ENCODE results near the gene PCYT1B.

Gene PCYT1B

GRCh38 chrX:24647257-24648058, at the start of gene PCYT1B:
PCYT1B (minus strand) TSS chrX:24647347; CDS start chrX:24647105, 242 bp downstream.
- Mint-ChIP-seq H3K4me3 (peak within 1 kb of the TSS; percentile 94), H3K9me3 (no peaks in the 10 kb centered on the region), H3K27ac (no peak within 1 kb of the TSS), H3K36me3 (ENCODE audit: low read depth) (no peaks in the 10 kb centered on the region), H3K27me3 (ENCODE audit: low read depth, poor library complexity) (peaks cover 7% of the 10 kb centered on the region), H3K4me1 (peaks cover 23% of the 10 kb centered on the region)
- TF ChIP-seq CTCF (IDR thresholded peaks at IDR 0.05), result no peak
- peak; percentile 87 for DNase-seq

- H3K9me3 Mint-ChIP-seq, result no peaks in the 10 kb centered on the region
- no peak overlapping the region for H3K4me3 Mint-ChIP-seq
- peaks cover 45% of the 10 kb centered on the region for H3K4me1 Mint-ChIP-seq
- TF ChIP-seq CTCF (IDR thresholded peaks at IDR 0.05), result no peak
- DNase-seq, result no peak
- no peaks in the 10 kb centered on the region for H3K27me3 Mint-ChIP-seq (ENCODE audit: low read depth, poor library complexity)
- H3K27ac Mint-ChIP-seq, result no peak overlapping the region
- H3K36me3 Mint-ChIP-seq (ENCODE audit: low read depth), result peaks cover 21% of the 10 kb centered on the region
Observed at GRCh38 chrX:24696294-24696693, 49.1 kb upstream of the PCYT1B start.

DNA sequence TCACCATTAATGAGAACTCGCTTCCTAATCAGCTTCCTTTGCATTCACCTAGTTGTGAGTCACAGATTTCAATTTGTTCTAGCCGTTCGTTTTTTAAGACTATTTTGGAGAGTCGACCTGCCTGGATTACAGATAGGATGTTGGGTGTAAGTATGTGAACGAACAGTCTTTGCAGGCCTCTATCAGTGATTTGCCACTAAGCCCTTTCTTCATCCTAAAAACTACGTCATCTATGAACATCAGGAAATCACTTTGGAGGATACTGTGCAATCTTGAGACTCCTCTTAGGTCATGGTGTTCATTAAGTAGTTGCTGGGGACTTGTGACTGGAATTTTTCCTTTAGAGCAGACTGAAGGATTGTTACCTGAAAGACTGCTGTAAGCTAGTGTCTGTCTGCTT, 47.7 kb upstream of the PCYT1B start:
- Mint-ChIP-seq H3K36me3 (ENCODE audit: low read depth) (peaks cover 10% of the 10 kb centered on the region), H3K4me1 (peaks cover 45% of the 10 kb centered on the region)
- TF ChIP-seq CTCF (IDR thresholded peaks at IDR 0.05), result no peak

GRCh38 chrX:24693453-24694202, 46.5 kb upstream of the PCYT1B start, which contains the start of gene POLA1:
POLA1 (plus strand) TSS chrX:24693918; CDS start chrX:24693962, 44 bp downstream.
- H3K9me3 Mint-ChIP-seq, result no peaks in the 10 kb centered on the region
- peak; percentile 97 for DNase-seq
- peak within 1 kb of the TSS; percentile 98 for H3K27ac Mint-ChIP-seq
- no peaks in the 10 kb centered on the region for H3K36me3 Mint-ChIP-seq (ENCODE audit: low read depth)
- peaks cover 45% of the 10 kb centered on the region for H3K4me1 Mint-ChIP-seq
- TF ChIP-seq CTCF (IDR thresholded peaks at IDR 0.05), result no peak
- H3K27me3 Mint-ChIP-seq (ENCODE audit: low read depth, poor library complexity), result no peaks in the 10 kb centered on the region
- peak within 1 kb of the TSS; percentile 95 for H3K4me3 Mint-ChIP-seq

More for the DNA sequence above, 47.7 kb upstream of the PCYT1B start:
- Mint-ChIP-seq H3K27me3 (ENCODE audit: low read depth, poor library complexity) (no peaks in the 10 kb centered on the region), H3K9me3 (no peaks in the 10 kb centered on the region), H3K4me3 (peak overlapping the region; percentile 95), H3K27ac (no peak overlapping the region)
- DNase-seq, result no peak

DNA sequence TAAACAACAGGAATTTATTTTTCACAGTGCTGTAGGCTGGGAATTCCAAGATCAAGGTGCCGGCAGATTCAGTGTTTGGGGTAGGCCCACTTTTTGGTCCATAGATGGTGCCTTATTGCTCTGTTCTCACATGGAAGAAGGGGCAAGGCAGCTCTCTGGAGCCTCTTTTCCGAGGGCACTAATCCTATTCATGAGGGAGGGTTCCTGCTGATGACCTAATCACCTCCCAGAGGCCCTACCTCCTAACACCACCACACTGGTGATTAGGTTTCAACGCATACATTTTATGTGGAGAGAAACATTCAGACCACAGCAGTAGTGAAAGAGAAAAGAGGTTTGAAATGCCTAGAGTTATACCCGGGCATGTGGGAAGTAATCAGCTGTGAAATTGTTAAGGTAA, 45.2 kb upstream of the PCYT1B start:
- no peak for TF ChIP-seq CTCF (IDR thresholded peaks at IDR 0.05)
- no peak for DNase-seq
- Mint-ChIP-seq H3K27ac (no peak overlapping the region), H3K36me3 (ENCODE audit: low read depth) (no peaks in the 10 kb centered on the region), H3K27me3 (ENCODE audit: low read depth, poor library complexity) (no peaks in the 10 kb centered on the region), H3K4me1 (peaks cover 45% of the 10 kb centered on the region), H3K9me3 (no peaks in the 10 kb centered on the region), H3K4me3 (peak overlapping the region; percentile 95)
